Measurements from ENCODE around the gene DUS2.
A peak's percentile ranks its signal among the peaks of the same experiment; 100 is the strongest.
"Not testable (repeated sequence)": the region's sequence is repeated elsewhere in the genome, so short reads cannot be mapped to it uniquely, and the experiment has no call there.

The DUS2 gene

DNA sequence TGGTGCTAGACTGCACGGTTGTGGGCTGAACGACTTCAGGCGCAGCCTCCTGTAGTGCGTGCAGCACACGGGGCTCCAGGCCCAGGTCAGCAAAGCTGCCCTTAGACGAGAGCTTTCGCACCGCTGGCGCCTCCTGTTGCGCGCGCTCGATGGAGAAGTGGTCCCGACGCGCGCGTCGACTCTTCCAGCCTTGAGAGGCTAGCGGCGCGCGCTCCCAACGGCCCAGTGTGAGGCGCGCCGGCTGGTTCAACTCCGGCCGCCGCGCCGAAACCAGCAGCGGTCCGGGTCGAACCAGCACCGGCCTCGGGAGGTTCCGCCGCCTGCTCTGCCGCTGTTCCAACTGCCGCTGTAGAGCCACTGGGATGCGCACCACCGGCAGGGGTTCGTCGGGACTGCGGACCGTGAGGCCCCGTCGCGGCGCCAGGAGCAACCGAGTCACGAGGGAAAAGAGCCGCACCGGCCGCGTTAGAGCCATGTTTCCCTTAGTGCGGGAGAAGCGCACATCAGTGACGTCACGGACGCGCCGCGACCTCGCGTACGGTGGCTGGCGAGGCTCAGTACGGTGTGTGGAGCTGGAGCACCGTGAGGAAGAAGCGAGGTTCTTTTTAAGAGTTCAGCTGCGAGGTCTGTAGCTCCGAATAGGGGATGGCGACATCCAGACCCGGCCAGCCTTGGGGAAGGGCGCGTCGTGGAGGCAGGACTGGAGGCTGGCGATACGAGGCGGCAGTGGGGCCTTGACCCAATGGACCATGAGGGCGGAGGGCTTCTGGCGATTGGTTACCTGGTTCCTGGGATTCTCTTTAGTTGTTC is at the start of gene DUS2, which contains the start of gene DDX28:
TSS of gene DUS2 (plus strand) at position 557 of the 810 bp plus-strand sequence. CDS start 14,740 bp downstream, outside the sequence.
TSS of gene DDX28 (minus strand) at position 505 of the 810 bp plus-strand sequence. CDS start at position 475, 30 bp downstream.
- DNase-seq: peak; percentile 84 to 91 (median 89)

DNA sequence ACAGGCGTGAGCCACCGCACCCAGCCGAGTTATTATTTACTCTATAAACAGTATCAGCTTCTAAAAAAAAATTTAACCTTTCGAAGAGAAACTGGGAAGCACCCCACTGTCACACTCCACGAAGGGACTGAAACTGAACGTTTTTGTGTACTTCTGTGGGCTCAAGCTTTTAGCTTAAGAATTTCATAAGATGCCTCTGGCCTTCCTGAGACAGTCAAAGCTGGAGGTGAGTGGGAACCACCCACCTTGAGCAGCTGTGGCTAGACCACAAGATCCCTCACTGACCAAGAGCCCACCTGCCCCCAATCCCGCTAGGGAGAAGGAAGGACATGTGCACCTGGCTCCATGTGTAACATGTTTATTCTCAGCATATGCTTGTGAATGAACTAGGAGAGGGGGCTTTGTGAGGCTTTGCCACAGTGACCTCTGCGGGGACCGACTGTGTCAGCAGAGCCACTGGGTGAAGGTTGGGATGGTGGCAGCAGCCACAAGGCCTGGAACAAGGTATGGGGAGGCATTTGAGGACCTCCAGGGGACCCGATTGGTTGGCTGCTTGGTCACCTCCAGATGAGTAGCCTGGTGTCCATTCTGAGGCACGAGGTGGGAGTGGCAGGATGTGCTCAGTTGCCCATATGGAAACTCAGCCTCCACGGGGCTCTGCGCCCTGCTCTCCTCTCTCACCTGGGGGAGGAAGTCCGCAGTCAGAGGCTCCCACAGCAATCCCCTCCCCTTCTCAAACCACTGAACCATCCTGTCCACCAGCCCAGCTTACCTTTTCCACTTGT is 47.6 kb upstream of the DUS2 start:
- DNase-seq: no peak

- no peak for DNase-seq
Measured at GRCh38 chr16:67976205-67976604, 46.9 kb upstream of the DUS2 start.

- no peak for DNase-seq
Measured at GRCh38 chr16:67977005-67977404, 46.1 kb upstream of the DUS2 start.

- no peak for DNase-seq
Measured at GRCh38 chr16:67977469-67978227, 45.4 kb upstream of the DUS2 start.

DNA sequence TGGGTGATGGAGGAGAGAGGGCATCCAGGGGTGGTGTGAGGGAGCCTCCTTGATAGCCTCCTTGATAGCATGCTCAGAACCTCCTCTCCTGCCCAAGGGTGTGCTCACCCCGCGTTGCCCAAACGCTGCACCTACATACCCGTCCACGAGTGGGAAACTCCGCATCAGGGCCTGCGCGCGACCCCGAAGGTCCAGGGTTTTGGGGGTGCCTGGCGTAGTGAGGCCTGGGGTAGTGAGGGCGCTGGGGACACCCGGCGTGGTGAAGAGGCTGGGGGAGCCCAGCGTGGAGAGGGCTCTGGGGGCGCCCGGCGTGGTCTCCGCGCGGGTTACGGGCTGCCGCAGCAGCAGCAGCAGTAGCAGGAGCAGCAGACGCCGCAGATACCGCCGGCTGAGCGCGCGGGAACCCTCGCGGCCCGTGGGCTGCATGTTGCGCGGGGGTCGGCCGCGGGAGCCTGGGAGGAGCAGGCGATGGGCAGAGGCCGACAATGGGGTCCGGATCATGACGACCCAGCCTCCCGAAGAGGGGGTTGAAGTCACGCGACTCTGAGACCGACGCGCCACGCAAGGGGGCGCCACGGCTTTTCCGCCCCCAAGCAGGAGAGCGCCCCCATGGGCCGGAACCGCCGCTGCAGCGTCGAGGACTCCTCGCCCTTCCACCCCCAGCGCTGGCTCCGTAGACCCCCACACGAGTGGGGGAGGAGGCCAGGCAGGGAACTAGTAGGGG is 43.0 kb upstream of the DUS2 start, which contains the start of gene DPEP3:
TSS of gene DPEP3 (minus strand) at position 545 of the 724 bp plus-strand sequence. CDS start at position 426, 119 bp downstream.
- DNase-seq: no peak

GRCh38 chr16:67982011-67982696 is 40.9 kb upstream of the DUS2 start:
- no peak for DNase-seq

- no peak for DNase-seq
Measured at GRCh38 chr16:67986949-67987348, 36.1 kb upstream of the DUS2 start.

DNA sequence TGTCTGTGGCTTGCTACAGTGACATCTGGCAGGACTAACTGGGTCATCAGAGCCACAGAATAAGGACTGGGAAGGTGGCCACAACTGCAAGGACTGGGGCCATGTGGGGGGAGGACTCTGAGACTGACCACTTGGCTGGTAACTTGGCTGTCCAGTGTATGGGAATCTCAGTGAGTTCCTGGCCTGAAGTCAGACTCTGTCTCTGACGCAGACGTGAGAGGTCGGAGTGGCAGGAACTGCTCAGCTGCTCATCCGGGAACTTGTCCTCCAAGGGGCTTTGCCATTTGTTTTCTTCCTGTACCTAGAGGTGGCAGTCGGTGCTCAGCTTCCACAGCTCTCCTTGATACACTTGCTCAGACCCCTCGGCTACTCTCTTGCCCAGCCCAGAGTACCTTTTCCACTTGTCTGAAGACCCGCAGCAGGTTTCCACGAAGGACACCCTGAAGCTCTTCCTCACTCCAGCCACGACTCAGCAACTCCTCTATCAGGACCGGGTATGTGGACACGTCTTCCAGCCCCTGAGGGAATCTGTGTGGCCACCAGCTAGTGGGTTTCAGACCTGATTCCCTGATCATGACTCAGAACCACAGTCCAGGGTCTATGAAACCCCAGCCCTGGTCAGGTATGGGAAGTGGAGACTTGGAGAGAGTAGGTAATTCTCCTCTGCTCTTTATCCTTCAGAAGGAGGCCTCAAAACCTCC is 35.5 kb upstream of the DUS2 start:
- no peak for DNase-seq

DNA sequence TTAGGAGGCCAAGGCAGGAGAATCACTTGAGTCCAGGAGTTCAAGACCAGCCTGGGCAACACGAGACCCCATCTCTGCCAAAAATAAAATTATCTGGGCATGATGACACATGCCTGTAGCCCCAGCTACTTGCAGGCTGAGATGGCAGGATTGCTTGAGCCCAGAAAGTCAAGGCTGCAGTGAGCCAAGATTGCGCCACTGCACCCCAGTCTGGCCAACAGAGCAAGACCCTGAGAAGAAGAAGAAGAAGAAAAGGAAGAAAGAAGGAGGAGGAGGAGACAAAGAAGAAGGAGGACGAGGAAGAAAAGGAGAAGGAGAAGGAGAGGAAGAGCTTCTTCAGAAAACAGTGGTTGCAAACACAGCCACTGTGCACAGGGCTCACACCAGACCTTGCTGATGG is 34.4 kb upstream of the DUS2 start:
- no peak for DNase-seq

GRCh38 chr16:67989322-67990017 is 33.6 kb upstream of the DUS2 start:
- no peak for DNase-seq

DNA sequence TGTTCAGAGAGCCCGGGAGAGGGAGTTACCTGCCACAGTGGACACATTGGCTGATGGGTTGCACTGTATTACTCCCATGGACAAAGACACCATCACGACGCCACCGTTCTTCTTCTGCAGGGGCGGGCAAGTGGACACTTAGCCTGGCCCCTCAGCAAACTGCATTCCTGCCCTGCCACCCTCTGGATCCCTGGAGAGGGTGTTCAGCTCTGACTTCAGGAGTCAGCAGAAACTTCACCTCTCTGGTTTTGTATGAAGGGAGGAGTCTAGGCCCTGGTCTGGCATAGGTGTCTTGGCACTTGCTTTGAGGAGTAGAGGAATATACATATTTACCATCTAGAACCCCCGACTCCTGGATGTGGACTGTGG is 33.1 kb upstream of the DUS2 start:
- DNase-seq: peak in 1 of 3 experiments; percentile 3

- no peak for DNase-seq
Measured at GRCh38 chr16:67992661-67993206, 30.4 kb upstream of the DUS2 start.

GRCh38 chr16:67993207-67994039 is 29.7 kb upstream of the DUS2 start:
- peak in 1 of 3 experiments; percentile 48 for DNase-seq

- DNase-seq: not testable (repeated sequence)
Measured at GRCh38 chr16:67994040-67994408, 29.1 kb upstream of the DUS2 start.

DNA sequence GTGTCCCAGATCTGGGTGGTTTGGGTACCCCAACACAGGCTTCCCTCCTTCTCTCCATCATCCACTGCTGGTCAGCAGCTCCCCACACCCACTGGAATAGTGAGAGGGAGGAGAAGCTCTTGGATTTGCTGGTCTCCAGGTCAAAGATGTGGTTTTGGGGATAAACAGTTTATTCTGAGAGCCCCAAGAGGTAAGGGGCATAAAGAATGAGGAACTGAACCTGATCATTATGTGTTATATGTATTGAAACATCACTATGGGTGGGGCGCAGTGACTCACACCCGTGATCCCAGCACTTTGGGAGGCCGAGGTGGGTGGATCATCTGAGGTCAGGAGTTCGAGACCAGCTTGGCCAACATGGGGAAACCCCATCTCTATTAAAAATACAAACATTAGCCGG is 27.7 kb upstream of the DUS2 start:
- no peak for DNase-seq

DNA sequence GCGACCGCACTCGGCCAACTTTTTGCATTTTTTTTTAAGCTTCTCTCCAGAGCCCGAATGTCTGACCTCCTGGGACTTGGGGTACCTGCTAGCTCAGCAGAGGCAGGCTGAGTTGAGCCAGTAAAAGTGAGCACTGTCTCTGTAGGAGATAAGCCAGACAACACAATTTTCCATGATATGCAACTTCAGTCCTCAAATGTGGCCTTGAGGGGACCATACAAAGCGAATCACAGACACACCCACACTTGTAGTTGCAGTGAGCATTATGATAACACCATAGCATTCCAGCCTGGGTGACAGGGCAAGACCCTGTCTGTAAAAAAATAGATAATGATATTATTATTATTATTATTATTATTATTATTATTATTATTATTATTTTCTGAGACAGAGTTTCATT is 26.4 kb upstream of the DUS2 start:
- DNase-seq: no peak

GRCh38 chr16:67998231-67998778 is 24.8 kb upstream of the DUS2 start:
- DNase-seq: not testable (repeated sequence)
